IMR-90 (cell line): Measurements from ENCODE around the gene IGF2R. TPM values are rescaled to one million over a fixed set of nuclear protein-coding genes. Genes with fewer than 3 reads are reported as not detected.
A peak's percentile ranks its signal among the peaks of the same experiment; 100 is the strongest.

Experiments used
- ATAC-seq: fragments of 200-7000 bp; cut with Tn5 transposase; 2 replicates; pipeline ENCODE4 v1.9.1; 2020; ENCODE audit warnings: low read depth, mild to moderate bottlenecking, moderate library complexity
- BruUV-seq: library from RNA; stranded (reverse); fragments of 400-500 nt; replicated peaks from 2 replicates; lab custom pipeline; 2021; lab: Mats Ljungman, UMichigan
- CTCF ChIA-PET: fragments of 300-600 bp; formaldehyde crosslinking; extraction: SDS; loops from one replicate; lab custom pipeline; 2021; ENCODE audit warnings: antibody characterized with exemption; lab: Yijun Ruan, JAX
- POLR2A ChIA-PET: fragments of 300-600 bp; sonication (Branson Sonifier 250); formaldehyde crosslinking; loops from one replicate; lab custom pipeline; 2022; ENCODE audit warnings: antibody characterized with exemption; ENCODE audit not compliant: unreplicated experiment; lab: Charles Lee
- DNase-seq: peaks from one replicate; pipeline ENCODE4 v3.0.0; 2013
- H2AFZ ChIP-seq: replicated peaks from 2 replicates; pipeline ENCODE3; 2013; ENCODE audit warnings: low read length, mild to moderate bottlenecking; ENCODE audit not compliant: poor library complexity
- H2AK5ac ChIP-seq: 2 replicates; pipeline ENCODE4 v1.6.1; 2013; ENCODE audit warnings: low read depth, low read length, inconsistent platforms
- H2AK9ac ChIP-seq: replicated peaks from 2 replicates; pipeline ENCODE3; 2013; ENCODE audit warnings: mild to moderate bottlenecking, low read depth, low read length, moderate library complexity; ENCODE audit not compliant: poor library complexity
- H2BK120ac ChIP-seq: 2 replicates; pipeline ENCODE4 v1.6.1; 2013; ENCODE audit warnings: low read depth, low read length, inconsistent platforms
- H2BK15ac ChIP-seq: 3 replicates; pipeline ENCODE4 v1.6.1; 2013; ENCODE audit warnings: low read depth, low read length, inconsistent platforms
- H2BK20ac ChIP-seq: 2 replicates; pipeline ENCODE4 v1.6.1; 2013; ENCODE audit warnings: low read depth, mild to moderate bottlenecking, inconsistent platforms, low read length, moderate library complexity
- H2BK5ac ChIP-seq: 2 replicates; pipeline ENCODE4 v1.6.1; 2013; ENCODE audit warnings: mild to moderate bottlenecking, low read depth, low read length, inconsistent platforms; ENCODE audit not compliant: poor library complexity, severe bottlenecking
- H3K14ac ChIP-seq: replicated peaks from 2 replicates; pipeline ENCODE4 v1.6.1; 2013; ENCODE audit warnings: low read depth, low read length, inconsistent platforms
- H3K18ac ChIP-seq: 2 replicates; pipeline ENCODE4 v1.6.1; 2013; ENCODE audit warnings: low read depth, low read length, control low read depth
- H3K23ac ChIP-seq: 2 replicates; pipeline ENCODE4 v1.6.1; 2013; ENCODE audit warnings: low read depth, low read length, inconsistent platforms
- H3K27ac ChIP-seq: 2 replicates; pipeline ENCODE4 v1.5.1; 2013; ENCODE audit warnings: mild to moderate bottlenecking, control low read depth, low read length; ENCODE audit not compliant: insufficient read depth
- H3K27me3 ChIP-seq: 2 replicates; pipeline ENCODE4 v1.6.1; 2013; ENCODE audit warnings: low read length; ENCODE audit not compliant: control insufficient read depth, insufficient read depth
- H3K36me3 ChIP-seq: 2 replicates; pipeline ENCODE4 v1.6.1; 2013; ENCODE audit warnings: low read length, mixed read lengths; ENCODE audit not compliant: control insufficient read depth, insufficient read depth
- H3K4ac ChIP-seq: 2 replicates; pipeline ENCODE4 v1.6.1; 2013; ENCODE audit warnings: low read depth, low read length, inconsistent platforms
- H3K4me1 ChIP-seq: 2 replicates; pipeline ENCODE4 v1.6.1; 2013; ENCODE audit warnings: low read length, mixed read lengths; ENCODE audit not compliant: control insufficient read depth, insufficient read depth
- H3K4me2 ChIP-seq: 2 replicates; pipeline ENCODE4 v1.6.1; 2013; ENCODE audit warnings: low read depth, mild to moderate bottlenecking, control low read depth, low read length, moderate library complexity
- H3K4me3 ChIP-seq: 2 replicates; pipeline ENCODE4 v1.5.1; 2013; ENCODE audit warnings: low read depth, mild to moderate bottlenecking, control low read depth, low read length, moderate library complexity; ENCODE audit not compliant: insufficient read depth
- H3K56ac ChIP-seq: 2 replicates; pipeline ENCODE4 v1.6.1; 2013; ENCODE audit warnings: low read length, inconsistent platforms; ENCODE audit not compliant: insufficient read depth; ENCODE audit errors: extremely low read depth
- H3K79me1 ChIP-seq, 2 experiments: 2 replicates each; pipeline ENCODE4 v1.6.1; 2013; ENCODE audit warnings: low read length in 2 of 2, inconsistent platforms in 1 of 2, low read depth in 1 of 2
- H3K9ac ChIP-seq: 2 replicates; pipeline ENCODE4 v1.6.1; 2013; ENCODE audit warnings: low read depth, low read length, control low read depth
- H3K9me1 ChIP-seq: 2 replicates; pipeline ENCODE4 v1.6.1; 2013; ENCODE audit warnings: low read length, inconsistent platforms; ENCODE audit not compliant: insufficient read depth
- H3K9me3 ChIP-seq: 2 replicates; pipeline ENCODE4 v1.6.1; 2013; ENCODE audit warnings: low read length; ENCODE audit not compliant: control insufficient read depth, insufficient read depth
- H4K20me1 ChIP-seq: 2 replicates; pipeline ENCODE4 v1.6.1; 2013; ENCODE audit warnings: low read length, inconsistent platforms; ENCODE audit not compliant: insufficient read depth
- H4K5ac ChIP-seq: 2 replicates; pipeline ENCODE4 v1.6.1; 2013; ENCODE audit warnings: mild to moderate bottlenecking, low read depth, low read length, control low read depth
- H4K8ac ChIP-seq, 2 experiments: 2 replicates each; pipeline ENCODE4 v1.6.1; 2013; ENCODE audit warnings: low read depth in 2 of 2, low read length in 2 of 2, control low read depth in 1 of 2, inconsistent platforms in 1 of 2
- H4K91ac ChIP-seq: 2 replicates; pipeline ENCODE4 v1.6.1; 2013; ENCODE audit warnings: low read depth, low read length, inconsistent platforms; ENCODE audit not compliant: insufficient read depth
- BHLHE40 ChIP-seq: fragments of 150-350 bp; IDR thresholded peaks from 2 replicates; pipeline ENCODE4 v1.6.1; 2016; ENCODE audit warnings: mild to moderate bottlenecking, low read depth, low read length
- CEBPB ChIP-seq: IDR thresholded peaks from 2 replicates; pipeline ENCODE4 v1.6.1; 2012; ENCODE audit warnings: low read depth, low read length, improper control_type of control experiment
- CHD1 ChIP-seq: IDR thresholded peaks from 2 replicates; pipeline ENCODE4 v1.6.1; 2012; ENCODE audit warnings: low read depth, low read length, improper control_type of control experiment
- FOS ChIP-seq: fragments of 150-350 bp; IDR thresholded peaks from 2 replicates; pipeline ENCODE4 v1.6.1; 2016; ENCODE audit warnings: low read depth, low read length
- MAFK ChIP-seq: IDR thresholded peaks from 2 replicates; pipeline ENCODE4 v1.6.1; 2012; ENCODE audit warnings: low read depth, low read length, improper control_type of control experiment
- MAZ ChIP-seq: IDR thresholded peaks from 2 replicates; pipeline ENCODE4 v1.6.1; 2012; ENCODE audit warnings: low read depth, mild to moderate bottlenecking, low read length, improper control_type of control experiment, moderate library complexity, borderline replicate concordance
- MXI1 ChIP-seq: IDR thresholded peaks from 2 replicates; pipeline ENCODE4 v1.6.1; 2012; ENCODE audit warnings: low read depth, mild to moderate bottlenecking, low read length, moderate library complexity, borderline replicate concordance
- NFE2L2 ChIP-seq: fragments of 150-350 bp; IDR thresholded peaks from 2 replicates; pipeline ENCODE4 v1.6.1; 2016; ENCODE audit warnings: low read depth, mild to moderate bottlenecking, low read length
- POLR2A ChIP-seq: IDR thresholded peaks from 2 replicates; pipeline ENCODE4 v1.6.1; 2012; ENCODE audit warnings: mild to moderate bottlenecking, low read depth, low read length
- RAD21 ChIP-seq: IDR thresholded peaks from 2 replicates; pipeline ENCODE4 v1.6.1; 2012; ENCODE audit warnings: low read length, improper control_type of control experiment
- RCOR1 ChIP-seq: IDR thresholded peaks from 2 replicates; pipeline ENCODE4 v1.6.1; 2012; ENCODE audit warnings: mild to moderate bottlenecking, low read length, improper control_type of control experiment; ENCODE audit not compliant: insufficient replicate concordance
- RFX5 ChIP-seq: IDR thresholded peaks from 2 replicates; pipeline ENCODE4 v1.8.0; 2012; ENCODE audit warnings: low read depth, mild to moderate bottlenecking, low read length, moderate library complexity
- SMC3 ChIP-seq: fragments of 150-350 bp; IDR thresholded peaks from 2 replicates; pipeline ENCODE4 v1.6.1; 2016; ENCODE audit warnings: low read depth, mild to moderate bottlenecking, antibody characterized with exemption, low read length, moderate library complexity
- WGBS, 2 experiments: methylation state at CpG; one replicate each; pipeline versions ENCODE4 v1.1.5 to v1.1.7; 2013; ENCODE audit warnings: missing lambda C conversion rate in 2 of 2; ENCODE audit not compliant: insufficient read length in 1 of 2; ENCODE audit errors: extremely low coverage in 2 of 2; 5-methylcytosine and 5-hydroxymethylcytosine counted together
- dilution Hi-C: fragments of 300-500 bp; cut with HindIII; formaldehyde crosslinking; loops from one replicate; pipeline ENCODE4 v1.14.3; 2018; ENCODE audit warnings: low sequenced_read_pairs; ENCODE audit not compliant: unreplicated experiment
- in situ Hi-C: fragments of 300-500 bp; cut with MboI; formaldehyde crosslinking; loops from 3 replicates; pipeline ENCODE4 v1.14.3; 2019; ENCODE audit warnings: low sequenced_read_pairs, inconsistent platforms, mixed read lengths
- intact Hi-C: fragments of 100-400 bp; cut with micrococcal nuclease; formaldehyde crosslinking; loops from 2 replicates; pipeline ENCODE4 v1.10.0; 2022
- polyA plus RNA-seq, 3 experiments: library from polyadenylated mRNA; depleted of rRNA; stranded (reverse); fragments of >200 nt; gene quantifications; 2 replicates each; pipeline ENCODE4 v1.2.3, GENCODE V29; 2012; ENCODE audit warnings: low replicate concordance in 1 of 3
- total RNA-seq: library from RNA; depleted of rRNA; stranded (reverse); fragments of >200 nt; gene quantifications from 2 replicates; pipeline ENCODE4 v1.2.3, GENCODE V29; 2012
- TF ChIP-seq, protein P1 (sequence below): fragments of 150-350 bp; IDR thresholded peaks from 2 replicates; pipeline ENCODE4 v1.6.1; 2017; ENCODE audit warnings: mild to moderate bottlenecking, antibody characterized with exemption, low read length, low read depth
- TF ChIP-seq, protein P2 (sequence below): fragments of 150-350 bp; IDR thresholded peaks from 2 replicates; pipeline ENCODE4 v1.6.1; 2016; ENCODE audit warnings: low read depth, mild to moderate bottlenecking, low read length, moderate library complexity, borderline replicate concordance
- TF ChIP-seq, protein P3 (sequence below): conservative IDR thresholded peaks from 2 replicates; pipeline ENCODE4 v1.5.1; 2012; ENCODE audit warnings: mild to moderate bottlenecking, low read depth, low read length, improper control_type of control experiment

IGF2R gene
- total and polyA plus RNA-seq, 2 of the 4 experiments (the other 2 are of a cell fraction), result 33.2 to 41.4 TPM

DNA sequence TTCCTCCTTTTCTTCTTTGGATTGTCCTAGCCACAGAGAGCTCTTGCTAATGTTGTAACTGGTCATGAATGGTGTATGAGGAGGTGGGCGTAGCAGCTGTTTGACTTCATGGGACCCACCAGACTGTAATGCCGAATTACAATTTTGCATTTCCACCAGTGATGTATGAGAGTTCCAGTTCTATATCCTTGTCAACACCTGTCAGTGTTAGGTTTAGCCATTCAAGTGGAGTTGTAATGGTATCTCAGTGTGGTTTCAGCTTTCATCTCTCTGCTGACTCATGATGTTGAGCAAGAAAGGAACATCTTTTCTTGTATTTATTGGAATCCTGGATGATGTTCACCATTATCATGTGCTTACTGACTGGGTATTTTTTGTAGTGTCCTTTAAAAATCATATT lies 5.1 kb downstream of the IGF2R start:
- TF ChIP-seq RFX5, result no peak
- peak; percentile 98 for TF ChIP-seq CEBPB
- TF ChIP-seq MAZ, result no peak
- no peak for TF ChIP-seq MXI1
- TF ChIP-seq MAFK, result peak; percentile 76
- no peak for TF ChIP-seq POLR2A
- TF ChIP-seq RAD21, result no peak
- TF ChIP-seq, protein P1, sequence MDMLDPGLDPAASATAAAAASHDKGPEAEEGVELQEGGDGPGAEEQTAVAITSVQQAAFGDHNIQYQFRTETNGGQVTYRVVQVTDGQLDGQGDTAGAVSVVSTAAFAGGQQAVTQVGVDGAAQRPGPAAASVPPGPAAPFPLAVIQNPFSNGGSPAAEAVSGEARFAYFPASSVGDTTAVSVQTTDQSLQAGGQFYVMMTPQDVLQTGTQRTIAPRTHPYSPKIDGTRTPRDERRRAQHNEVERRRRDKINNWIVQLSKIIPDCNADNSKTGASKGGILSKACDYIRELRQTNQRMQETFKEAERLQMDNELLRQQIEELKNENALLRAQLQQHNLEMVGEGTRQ, result no peak
- TF ChIP-seq CHD1, result no peak
- TF ChIP-seq, protein P2, sequence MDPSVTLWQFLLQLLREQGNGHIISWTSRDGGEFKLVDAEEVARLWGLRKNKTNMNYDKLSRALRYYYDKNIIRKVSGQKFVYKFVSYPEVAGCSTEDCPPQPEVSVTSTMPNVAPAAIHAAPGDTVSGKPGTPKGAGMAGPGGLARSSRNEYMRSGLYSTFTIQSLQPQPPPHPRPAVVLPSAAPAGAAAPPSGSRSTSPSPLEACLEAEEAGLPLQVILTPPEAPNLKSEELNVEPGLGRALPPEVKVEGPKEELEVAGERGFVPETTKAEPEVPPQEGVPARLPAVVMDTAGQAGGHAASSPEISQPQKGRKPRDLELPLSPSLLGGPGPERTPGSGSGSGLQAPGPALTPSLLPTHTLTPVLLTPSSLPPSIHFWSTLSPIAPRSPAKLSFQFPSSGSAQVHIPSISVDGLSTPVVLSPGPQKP, result no peak
- peak; percentile 72 for TF ChIP-seq RCOR1
- no peak for TF ChIP-seq SMC3
- TF ChIP-seq, protein P3, sequence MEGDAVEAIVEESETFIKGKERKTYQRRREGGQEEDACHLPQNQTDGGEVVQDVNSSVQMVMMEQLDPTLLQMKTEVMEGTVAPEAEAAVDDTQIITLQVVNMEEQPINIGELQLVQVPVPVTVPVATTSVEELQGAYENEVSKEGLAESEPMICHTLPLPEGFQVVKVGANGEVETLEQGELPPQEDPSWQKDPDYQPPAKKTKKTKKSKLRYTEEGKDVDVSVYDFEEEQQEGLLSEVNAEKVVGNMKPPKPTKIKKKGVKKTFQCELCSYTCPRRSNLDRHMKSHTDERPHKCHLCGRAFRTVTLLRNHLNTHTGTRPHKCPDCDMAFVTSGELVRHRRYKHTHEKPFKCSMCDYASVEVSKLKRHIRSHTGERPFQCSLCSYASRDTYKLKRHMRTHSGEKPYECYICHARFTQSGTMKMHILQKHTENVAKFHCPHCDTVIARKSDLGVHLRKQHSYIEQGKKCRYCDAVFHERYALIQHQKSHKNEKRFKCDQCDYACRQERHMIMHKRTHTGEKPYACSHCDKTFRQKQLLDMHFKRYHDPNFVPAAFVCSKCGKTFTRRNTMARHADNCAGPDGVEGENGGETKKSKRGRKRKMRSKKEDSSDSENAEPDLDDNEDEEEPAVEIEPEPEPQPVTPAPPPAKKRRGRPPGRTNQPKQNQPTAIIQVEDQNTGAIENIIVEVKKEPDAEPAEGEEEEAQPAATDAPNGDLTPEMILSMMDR, result no peak
- peak; percentile 71; the same call in 1 of the 2 replicates for TF ChIP-seq FOS
- TF ChIP-seq NFE2L2, result peak; percentile 87; the same call in 1 of the 2 replicates
- peak; percentile 43; the same call in 1 of the 2 replicates for TF ChIP-seq BHLHE40
- H3K4me1 ChIP-seq, result peaks cover 21% of the 10 kb centered on the region
- no peak overlapping the region for H2BK5ac ChIP-seq
- no peak overlapping the region for H3K9ac ChIP-seq
- peaks cover 44 to 80% of the 10 kb centered on the region in 2 experiments for H3K79me1 ChIP-seq
- H3K4me3 ChIP-seq, result no peak overlapping the region
- H3K4me2 ChIP-seq, result peak overlapping the region; percentile 59
- in situ Hi-C loops (loop anchor here (25.0 kb wide), 1 partner anchor 287 kb away; the partner anchor contains the start of gene SOD2), dilution Hi-C loops (no loop called here), intact Hi-C loops (loop anchor here (5.0 kb wide), 1 partner anchor 33 kb away; no protein-coding TSS in a partner anchor)
- no peak overlapping the region for H4K91ac ChIP-seq
- H3K9me1 ChIP-seq, result peaks cover 26% of the 10 kb centered on the region
- CTCF ChIA-PET, result interaction anchor here (1.0 to 1.4 kb wide), 2 partner anchors 28 to 115 kb away, joined by 3 to 4 read pairs; no protein-coding TSS in a partner anchor
- no peak overlapping the region for H2BK120ac ChIP-seq
- no TSS peak for BruUV-seq
- H3K18ac ChIP-seq, result no peak overlapping the region
- ATAC-seq (peak; percentile 38), DNase-seq (peak; percentile 89)
- POLR2A ChIA-PET, result no interaction called here
- no peaks in the 10 kb centered on the region for H3K27me3 ChIP-seq
- H4K8ac ChIP-seq, result no peak overlapping the region
- no peak overlapping the region for H2AK9ac ChIP-seq
- no peaks in the 10 kb centered on the region for H3K9me3 ChIP-seq
- no peak overlapping the region for H2AFZ ChIP-seq
- 0 out of 2 replicates have a peak, but pooled peaks cover 1% of the 10 kb centered on the region for H3K36me3 ChIP-seq
- H2BK15ac ChIP-seq, result no peak overlapping the region
- H3K56ac ChIP-seq, result no peak overlapping the region
- no peak overlapping the region for H2BK20ac ChIP-seq
- no peak overlapping the region for H2AK5ac ChIP-seq
- no peak overlapping the region for H4K5ac ChIP-seq
- WGBS, 2 experiments, result no CpG with 5 or more reads among the region's 2 CpGs
- H3K23ac ChIP-seq, result no peak overlapping the region
- no peak overlapping the region for H3K14ac ChIP-seq
- H3K4ac ChIP-seq, result no peak overlapping the region
- H4K20me1 ChIP-seq, result peaks cover 75% of the 10 kb centered on the region
- peak overlapping the region; percentile 9; the same call in 1 of the 2 replicates for H3K27ac ChIP-seq
